Measurements from ENCODE around the gene NGFR. TPM values are rescaled to one million over a fixed set of nuclear protein-coding genes. Genes with fewer than 3 reads are reported as not detected.
"Not testable (repeated sequence)": the region's sequence is repeated elsewhere in the genome, so short reads cannot be mapped to it uniquely, and the experiment has no call there.

NGFR gene
- polyA plus RNA-seq, 3 donors: 4.3 to 4.7 (median 4.4) TPM

DNA sequence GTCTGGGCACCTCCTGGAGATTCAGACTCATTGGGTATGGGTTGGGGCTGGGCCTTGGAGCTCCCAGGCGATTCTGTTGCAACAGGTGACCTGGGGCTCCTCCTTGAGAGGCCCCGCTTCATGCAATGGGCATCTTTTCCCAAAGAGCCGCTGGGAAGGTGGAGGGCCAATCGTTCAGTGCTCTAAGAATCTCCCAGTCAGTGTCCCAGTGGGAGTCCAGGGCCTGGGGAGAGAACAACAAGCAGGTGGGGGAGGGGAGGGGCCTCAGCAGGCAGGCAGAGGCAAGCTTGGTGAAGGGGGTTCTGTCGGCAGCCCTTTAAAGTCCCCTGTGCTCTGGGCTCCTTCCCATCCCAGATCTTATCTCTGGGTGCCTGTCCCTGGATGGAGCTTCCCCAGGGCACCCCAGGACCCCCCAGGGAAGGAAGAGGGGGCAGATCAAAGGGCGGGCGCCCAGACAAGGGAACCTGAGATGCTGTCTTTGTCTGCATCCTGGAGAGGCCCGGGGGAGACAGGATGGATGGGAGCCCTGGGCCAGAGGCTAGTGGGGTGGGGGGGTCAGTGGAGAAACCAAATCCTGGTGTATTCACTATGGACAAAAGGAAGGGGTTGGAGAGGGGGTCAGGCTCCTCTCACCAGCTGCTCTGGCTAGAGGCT lies 50.0 kb downstream of the NGFR start:
- DNase-seq (ENCODE audit: low read depth in 3 of 3, low spot score in 2 of 3): no peak

DNA sequence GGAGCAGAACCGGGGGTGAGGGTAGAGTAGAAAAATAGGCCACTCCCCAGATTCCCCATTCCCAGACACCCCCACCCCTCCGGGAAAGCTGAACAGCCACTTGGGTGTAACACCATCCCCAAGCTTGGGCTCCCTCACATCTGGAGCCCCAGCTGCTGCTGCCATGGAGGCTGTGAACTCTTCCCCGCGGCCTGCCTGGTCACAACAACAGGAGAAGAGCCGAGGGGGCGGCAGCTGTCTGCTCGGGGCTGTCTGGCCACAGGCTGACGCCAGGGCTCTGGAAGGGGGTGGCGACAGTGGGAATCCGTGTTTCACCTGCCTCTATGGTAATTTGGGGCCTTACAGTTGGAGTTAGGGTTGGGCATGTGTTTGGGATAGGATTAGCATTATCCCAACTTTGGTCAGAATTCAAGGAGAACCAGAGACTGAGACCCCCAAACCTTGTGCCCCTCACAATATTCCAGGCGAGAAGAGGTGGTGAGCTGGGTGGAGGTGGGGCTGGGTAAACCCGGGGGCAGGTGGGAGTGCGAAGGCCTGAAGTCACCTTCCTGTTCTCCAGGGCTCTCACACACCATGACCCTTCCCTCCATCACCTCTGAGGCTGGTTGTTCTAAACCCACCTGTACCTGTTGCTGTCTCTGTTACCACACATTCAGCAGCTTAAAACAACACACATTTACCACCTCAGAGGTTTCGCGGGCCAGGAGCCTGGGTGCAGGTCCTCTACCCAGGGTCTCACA lies 50.9 kb downstream of the NGFR start:
- no peak for DNase-seq (ENCODE audit: low read depth in 3 of 3, low spot score in 2 of 3)

DNA sequence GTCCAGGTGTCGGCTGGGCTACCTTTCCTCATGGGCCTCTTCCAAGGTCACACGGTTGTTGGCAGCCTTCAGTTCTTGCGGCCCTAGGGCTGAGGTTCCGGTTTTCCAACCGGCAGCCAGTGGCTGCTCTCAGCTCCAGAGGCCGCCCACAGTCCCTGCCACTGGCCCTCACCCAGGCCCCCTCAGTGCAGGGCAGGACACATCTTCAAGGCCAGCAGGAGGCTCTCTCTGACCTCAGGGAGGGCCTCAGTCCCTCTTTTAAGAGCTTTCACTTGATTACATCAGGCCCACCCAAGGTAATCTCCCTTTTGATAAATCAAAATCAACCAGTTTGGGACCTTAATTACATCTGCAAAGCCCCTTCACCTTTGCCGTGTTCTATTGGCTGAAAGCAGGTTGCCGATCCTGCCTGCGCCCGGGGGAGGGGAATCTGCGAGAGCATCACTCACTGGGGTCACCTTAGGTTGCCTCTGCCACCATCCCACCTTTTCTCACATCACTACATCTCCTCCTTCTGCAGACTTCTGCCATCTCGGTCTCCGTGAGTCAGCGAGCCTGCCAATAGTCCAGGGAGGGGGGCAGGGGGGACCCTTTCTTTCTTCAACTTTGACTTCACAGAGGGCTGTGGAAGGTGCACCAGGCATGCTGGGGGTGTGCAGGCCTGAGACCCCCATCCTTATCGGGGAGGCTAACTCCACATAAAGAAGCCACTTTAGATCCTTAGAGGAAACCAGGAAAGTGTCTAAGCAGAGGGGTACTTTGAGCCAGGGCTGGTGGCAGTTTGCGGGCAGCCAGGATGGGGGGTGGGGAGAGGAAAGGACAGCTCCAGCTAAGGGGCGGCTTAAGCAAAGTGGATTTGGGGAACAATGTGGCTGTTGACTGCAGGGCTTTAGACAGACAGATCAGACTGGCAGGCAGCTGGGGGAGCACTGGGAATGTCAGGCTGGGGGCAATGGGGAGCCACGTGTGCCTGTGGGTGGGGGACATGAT lies 51.7 kb downstream of the NGFR start:
- DNase-seq (ENCODE audit: low read depth in 3 of 3, low spot score in 2 of 3): no peak

DNA sequence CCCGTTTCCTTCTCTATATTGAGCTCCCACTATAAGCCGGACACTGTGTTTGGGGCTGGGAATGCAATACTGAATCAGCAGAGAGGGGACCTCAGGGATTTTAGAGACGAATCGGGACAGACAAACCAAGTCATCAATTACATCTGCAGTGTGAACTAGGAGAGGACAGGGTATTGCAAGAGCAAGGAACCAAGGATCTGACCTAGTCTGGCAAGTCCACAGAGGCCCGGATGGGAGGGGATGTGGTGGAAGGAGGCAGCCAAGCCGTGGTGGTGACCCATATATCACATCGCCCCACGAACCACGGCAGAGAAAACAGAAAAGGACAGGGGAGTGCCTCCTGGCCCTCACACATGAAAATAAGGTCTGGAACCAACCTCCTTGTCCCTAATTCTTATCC lies 52.5 kb downstream of the NGFR start:
- no peak for DNase-seq (ENCODE audit: low read depth in 3 of 3, low spot score in 2 of 3)

DNA sequence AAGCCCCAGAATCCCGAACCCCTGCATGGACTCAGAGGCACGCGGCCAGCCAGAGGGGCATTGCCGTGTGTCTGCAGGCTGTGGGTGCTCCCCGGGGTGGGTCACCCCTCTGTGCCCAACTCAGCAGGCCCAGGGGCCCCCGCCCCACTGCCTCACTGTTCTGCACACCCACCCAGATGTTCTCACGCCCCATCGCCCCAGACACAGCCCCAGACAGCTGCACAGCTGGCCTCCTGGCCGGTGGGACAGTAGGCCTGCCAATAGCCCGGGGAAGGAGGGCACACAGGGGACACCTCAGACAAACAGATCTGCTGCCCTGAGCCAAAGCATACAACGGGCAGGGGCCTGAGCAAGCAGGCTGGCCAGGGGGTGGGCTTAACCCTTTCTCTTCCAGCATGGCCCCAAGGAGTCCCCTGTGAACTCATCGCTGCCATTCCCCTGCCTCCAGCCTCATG lies 53.0 kb downstream of the NGFR start:
- DNase-seq (ENCODE audit: low read depth in 3 of 3, low spot score in 2 of 3): no peak

DNA sequence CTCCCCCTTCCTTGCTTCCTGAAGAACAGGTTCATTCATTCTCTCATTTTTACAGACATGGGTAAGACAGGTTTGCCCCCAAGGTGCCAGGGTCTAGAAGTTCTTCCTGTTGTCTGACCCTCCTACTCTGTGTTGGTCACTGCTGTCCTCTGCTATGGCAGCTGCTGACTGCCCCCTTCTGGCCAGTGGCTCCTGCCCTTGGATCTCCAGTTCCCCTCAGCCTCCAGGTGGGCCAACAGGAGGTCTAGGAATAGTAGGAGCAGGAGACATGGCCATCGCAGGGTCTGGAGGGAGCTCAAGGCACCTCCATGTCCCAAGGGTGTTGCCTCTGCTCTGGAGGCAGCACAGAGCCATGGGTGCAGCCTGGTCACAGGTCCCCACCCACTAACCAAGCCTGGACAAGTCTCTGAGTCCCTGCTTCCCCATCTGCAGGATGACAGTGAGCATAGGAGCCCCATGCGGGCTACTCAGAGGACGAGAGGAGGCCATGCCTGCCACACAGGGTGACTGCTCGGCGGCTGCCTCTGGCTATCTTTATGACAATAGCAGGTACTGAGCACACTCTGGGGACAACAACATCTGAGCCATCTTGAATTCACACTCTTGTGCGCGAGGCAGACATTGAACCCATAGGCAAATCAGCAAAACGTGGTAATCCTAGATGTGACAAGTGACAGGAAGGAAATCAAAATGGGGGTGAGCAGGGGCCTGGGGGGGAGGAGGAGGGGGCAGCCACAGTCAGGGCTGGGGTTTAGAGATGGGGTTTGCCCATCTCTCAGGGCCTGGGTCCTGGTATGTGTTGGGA lies 53.6 kb downstream of the NGFR start:
- DNase-seq (ENCODE audit: low read depth in 3 of 3, low spot score in 2 of 3): no peak

DNA sequence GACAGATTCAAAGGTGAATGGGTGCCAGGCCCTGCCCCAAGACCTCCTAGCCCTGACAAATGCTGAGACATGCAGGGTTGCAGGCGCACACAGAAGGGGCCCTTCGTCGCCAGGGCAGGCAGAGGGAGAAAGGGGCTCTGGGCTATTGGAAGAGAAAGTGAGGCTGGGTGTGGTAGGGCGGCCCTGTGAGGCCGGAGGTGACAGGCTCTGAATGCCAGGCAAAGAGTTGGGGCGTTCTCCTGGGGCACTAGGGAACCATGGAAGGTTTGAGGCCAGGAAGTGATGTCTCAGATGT lies 54.2 kb downstream of the NGFR start:
- no peak for DNase-seq (ENCODE audit: low read depth in 3 of 3, low spot score in 2 of 3)

DNA sequence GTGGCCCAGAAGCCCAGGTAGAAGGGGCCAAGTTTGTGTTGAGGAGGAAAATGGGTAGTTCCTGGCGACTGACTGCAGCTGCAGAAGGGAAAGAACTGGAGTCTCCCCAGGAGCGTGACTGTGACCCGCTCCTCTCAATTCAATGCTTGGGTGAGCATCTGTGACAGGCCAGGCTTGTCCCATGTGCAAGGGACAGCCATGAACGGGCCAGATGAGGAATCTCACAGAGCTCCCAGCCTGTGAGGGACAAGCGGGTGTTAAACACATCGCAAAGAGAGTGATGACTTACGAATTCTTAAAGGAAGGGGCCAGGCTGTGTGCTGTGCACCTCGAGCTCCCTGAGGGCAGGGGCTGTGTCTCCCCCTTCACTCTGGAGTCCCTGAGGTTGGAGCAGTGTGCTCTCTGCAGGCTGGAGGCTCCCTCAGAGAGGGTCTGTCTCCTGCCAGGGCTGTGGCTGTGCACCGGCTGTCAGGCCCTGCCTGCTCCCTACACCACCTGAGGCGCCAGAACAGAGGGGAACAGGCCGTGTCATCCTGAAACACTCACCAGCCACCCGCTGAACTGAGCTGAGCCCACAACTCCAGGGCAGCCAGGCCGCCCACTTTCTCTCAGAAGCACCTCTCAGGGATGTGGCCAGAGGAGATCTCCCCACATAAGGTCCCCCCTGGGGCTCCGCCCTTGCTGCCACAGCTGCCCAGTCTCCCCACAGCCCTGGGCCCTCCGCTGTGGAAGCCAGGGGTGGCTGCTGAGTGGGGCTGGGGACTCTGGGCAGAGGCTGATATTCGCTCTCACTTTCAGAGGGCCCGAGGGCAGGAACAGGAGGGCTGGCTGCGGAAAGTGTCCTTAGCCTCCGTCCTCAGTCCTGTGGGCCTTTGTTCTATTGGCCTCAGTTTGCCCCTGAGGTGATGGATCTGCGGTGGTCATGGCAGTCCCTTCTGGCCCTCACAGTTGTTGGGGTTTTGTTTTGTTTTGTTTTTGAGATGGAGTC lies 54.9 kb downstream of the NGFR start:
- no peak for DNase-seq (ENCODE audit: low read depth in 3 of 3, low spot score in 2 of 3)

DNA sequence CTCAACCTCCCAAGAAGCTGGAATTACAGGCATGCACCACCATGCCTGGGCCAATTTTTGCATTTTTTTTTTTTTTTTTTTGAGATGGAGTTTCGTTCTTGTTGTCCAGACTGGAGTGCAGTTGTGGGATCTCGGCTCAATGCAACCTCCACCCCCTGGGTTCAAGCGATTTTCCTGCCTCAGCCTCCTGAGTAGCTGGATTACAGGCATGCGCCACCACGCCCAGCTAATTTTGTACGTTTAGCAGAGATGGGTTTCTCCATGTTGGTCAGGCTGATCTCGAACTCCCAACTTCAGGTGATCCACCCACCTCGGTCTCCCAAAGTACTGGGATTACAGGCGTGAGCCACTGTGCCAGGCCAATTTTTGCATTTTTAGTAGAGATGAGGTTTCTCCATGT lies 55.7 kb downstream of the NGFR start:
- DNase-seq (ENCODE audit: low read depth in 3 of 3, low spot score in 2 of 3): not testable (repeated sequence)

DNA sequence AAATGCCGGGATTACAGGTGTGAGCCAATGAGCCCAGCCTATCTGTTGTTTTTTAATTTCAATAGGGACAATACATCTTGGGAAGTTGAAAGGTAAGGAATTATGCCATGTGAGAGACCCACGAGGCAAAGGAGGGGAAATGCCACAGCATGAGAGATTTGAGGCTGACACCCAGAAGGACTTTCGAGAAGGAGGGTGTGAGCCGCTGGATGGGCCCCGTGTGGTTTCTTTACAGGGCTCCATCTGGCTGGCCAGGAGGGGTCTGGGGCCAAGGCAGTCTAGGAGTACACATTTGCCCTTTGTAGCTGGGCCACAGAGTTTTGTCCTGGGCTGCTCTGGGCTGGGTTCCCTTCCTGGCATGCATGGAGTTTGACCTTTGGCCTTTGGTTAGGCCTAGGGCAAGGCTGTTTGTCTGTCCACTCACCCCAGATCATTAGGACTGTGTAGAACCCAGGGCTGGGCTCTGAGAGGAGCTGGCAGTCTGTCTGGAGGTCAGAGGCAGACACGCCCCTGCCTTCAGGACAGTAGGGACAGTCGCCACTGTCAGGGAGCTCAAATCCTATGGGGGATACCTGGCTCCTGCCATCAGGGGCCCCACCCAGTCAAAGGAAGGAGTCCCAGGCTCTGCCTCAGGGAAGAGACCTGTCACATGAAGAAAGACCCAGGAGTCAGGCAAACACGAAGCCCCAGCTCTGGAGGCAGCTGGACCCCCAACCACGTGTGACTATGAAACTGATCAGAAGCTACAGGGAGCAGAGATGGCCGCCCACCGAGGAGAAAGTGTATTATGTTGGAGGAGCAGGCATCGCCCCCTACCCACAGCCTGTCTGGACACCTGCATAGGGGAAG lies 56.4 kb downstream of the NGFR start:
- DNase-seq (ENCODE audit: low read depth in 3 of 3, low spot score in 2 of 3): no peak

DNA sequence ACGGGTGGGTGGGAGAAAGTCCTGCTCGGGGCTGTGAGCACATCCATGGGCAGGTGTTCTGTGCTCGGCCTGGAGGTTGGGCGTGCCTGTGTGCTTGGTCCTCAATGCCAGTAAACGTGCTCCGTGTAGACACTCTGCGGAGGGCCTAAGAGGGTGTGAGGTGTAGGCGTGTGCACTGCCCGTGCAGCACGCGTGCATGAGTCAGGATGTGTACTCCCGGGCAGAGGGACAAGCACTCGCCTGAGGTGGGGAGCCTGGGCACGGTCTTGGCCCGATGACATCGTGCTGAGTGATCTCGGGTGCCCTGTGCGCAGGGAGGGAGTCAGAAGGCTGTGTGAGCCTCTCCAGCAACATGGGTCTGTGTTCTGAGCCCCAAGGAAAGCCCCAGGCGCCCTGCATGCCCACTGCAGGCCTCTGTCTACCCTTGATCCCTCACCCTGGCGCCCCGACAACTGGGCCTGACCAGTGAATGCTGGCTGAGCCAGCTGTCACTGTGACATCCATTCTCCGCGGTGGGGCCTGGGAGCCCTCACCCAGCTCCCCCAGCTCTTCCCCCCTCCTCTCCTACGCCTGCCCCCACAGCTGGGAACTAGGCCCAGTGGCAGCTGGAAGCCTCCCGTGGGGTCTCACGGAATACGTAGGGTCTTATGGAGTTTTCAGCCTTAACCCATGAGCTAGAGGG lies 57.1 kb downstream of the NGFR start:
- DNase-seq (ENCODE audit: low read depth in 3 of 3, low spot score in 2 of 3): no peak

DNA sequence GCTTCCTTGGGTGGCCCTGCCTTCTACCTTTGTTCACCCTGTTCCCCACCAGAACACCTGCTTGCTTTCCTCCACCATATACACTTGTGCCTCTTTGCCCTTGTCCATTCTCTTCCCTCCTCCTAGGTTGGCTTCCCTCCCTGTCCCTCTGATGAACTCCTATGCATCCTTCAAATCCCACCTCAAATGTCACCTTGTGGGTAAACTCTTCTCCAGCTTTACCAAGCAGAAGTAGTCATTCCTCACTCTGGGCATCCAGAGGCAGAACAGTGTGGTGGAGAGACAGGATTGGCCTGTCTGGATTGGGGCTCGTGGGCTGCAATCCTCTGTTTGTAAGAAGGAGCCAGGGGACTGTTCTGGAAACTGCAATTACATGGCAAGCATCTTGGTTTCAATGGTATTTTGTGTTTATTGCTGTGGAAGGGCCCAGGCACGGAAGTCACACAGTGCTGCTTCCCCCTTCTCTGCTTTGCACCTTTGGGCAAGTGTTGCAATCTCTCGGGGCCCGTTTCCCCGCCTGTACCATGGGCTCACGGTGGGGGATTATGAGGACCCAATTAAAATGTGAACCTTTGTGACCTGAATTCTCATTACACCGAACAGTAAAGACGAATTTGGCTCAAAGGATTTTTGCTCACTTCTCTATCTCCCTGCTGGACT lies 58.7 kb downstream of the NGFR start:
- DNase-seq (ENCODE audit: low read depth in 3 of 3, low spot score in 2 of 3): no peak

DNA sequence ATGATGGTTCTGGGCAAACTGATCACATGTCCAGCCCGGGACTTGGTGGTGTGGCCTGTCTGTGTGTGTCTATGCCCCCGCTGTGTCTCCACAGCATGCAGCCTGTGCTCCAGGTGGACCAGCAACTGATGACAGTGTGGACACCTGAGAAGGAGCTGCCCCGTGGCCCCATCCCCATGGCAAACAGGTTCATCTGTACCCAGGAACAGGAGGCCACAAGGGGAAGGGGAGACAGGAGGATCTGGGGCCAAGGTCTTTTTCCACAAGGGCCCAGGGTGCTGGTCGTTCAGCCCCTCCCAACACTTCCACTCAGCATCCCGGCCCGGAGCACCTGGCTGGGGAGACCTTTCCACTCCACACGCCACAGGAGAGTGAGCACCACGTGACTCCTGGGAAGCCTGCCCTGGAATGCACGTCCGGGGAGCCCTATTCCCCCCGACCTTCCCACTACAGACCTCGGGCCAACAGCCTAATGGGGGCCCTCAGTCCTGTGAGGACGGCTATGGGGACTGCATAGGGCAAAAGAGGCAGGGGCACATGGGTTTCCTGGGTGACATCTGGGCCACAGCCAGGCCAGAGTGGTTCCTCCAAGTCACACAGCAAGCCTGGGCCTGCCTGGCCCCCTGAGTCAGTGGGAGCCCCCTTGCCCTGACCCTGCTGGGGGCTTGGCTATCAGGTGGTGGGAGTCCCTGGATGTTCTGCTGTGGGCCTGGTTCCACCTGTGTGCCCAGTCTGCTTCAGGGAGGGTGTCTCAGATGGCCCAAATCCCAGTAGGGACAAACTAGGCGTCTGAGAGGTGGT lies 59.8 kb downstream of the NGFR start:
- no peak for DNase-seq (ENCODE audit: low read depth in 3 of 3, low spot score in 2 of 3)

DNA sequence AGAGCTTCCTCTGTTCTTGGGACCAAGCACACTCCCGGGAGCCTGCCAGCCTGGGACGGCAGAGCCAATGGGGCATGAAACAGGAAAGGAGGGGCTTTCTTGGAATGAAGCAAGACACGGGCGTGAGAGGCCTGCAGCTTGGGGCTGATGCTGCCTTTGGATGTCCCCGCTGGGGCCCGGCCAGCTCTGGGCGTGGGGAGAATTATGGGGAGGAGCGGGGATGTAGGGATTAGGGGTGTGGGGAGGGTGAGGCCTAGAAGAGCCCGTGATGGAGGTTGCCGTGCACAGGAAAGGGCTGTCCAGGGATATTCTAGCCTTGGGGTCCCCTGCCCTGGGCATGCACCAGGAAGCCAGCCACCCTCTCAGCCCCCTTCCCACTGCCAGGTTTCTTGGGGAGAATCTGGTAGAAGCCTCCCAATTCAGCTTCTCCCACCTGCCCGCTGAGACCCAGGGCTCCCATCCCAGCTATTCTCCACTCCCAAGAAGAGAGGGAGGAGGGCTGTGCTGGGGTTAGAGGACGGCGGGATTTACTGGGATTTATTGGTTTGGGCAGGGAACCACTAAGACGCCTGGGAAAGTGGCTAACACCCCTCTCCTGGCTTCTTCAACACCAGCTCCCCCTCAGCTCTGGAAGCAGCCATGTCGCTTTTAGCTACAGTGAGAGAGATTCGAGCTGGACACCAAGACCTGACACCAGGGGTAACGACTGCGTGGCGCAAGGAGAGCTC lies 60.6 kb downstream of the NGFR start:
- DNase-seq (ENCODE audit: low read depth in 3 of 3, low spot score in 2 of 3): no peak

DNA sequence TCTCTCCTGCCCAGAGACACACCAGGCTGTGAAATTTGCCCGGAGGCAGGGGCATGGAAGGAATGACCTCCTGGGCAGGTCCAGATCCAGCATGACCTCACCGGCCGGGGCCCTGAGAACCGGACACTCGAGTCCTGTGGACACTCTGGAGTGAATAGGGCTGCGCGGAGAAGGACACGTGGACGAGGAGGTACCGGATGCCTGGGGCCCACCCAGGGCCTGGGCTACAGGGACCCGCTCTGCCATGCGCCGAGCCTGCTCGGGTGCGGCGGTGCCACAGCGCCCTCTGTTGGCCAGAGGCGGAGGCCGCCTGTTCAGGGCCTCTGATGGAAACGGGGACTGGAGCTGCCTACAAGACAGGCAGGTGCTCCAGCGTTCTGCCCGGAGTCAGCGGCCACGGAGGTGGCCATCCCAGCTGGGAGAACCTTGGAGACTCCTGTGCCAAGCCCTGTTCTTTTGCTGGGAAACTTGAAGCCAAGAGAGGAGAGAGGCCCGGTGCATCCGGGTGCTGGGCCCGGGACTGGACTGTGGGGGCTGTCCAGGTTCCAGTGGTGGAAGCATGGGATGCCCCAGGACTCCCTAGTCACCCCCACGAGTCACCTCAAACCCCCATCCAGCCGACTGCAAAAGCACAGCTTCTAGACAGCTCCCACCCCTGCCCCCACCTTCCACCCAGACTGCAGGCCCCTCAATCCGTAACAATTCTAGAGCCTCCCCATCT lies 61.3 kb downstream of the NGFR start:
- no peak for DNase-seq (ENCODE audit: low read depth in 3 of 3, low spot score in 2 of 3)

Data from right renal cortex interstitium (tissue), 3 donors.